ENCODE measurements around the gene CLIC6.
"Not testable (repeated sequence)": the region's sequence is repeated elsewhere in the genome, so short reads cannot be mapped to it uniquely, and the experiment has no call there.

The CLIC6 gene

GRCh38 chr21:34651642-34652041 is 17.2 kb upstream of the CLIC6 start:
- DNase-seq (ENCODE audit: low read depth in 2 of 2): no peak

DNA sequence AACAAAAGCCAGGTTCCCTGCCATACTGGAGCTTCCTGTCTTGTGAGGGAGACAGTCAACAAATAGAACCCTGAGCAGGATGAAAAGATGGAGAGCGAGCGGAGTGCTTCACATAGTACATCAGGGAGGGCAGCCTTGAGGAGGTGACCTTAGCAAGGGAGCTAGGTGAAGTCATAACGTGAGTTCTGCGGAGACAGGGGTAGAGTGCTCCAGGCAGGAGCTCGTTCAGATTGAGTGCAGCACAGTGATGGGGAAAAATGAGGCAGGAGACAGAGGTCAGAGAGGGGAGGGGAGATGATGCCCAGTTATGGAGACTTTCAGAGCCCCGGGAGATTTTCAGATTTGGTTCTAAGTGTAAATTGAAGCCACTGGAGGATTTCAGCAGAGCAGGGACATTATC is 15.3 kb upstream of the CLIC6 start:
- DNase-seq (ENCODE audit: low read depth in 2 of 2): no peak

GRCh38 chr21:34661848-34662247 is 6.9 kb upstream of the CLIC6 start:
- no peak for DNase-seq (ENCODE audit: low read depth in 2 of 2)

DNA sequence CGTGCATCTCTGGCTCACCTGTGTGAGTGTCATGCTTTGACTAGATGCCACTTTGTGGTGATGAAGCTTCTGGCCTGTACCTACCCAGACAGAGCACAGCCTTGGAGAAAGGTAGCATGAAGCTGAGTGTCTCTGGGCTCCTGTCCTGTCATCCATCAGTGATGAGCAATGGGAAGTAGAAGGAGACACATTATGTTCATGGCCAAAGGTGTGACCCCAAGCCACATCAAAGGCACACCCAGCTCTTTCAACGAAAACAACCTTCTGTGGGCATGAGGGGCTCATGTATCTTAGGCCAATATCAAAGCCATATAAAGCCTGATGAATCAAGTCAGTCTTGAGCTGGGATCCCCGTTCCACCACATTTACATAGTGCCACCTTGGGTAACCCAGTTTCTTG is 1.0 kb upstream of the CLIC6 start:
- no peak for DNase-seq (ENCODE audit: low read depth in 2 of 2)

- no peak for DNase-seq (ENCODE audit: low read depth in 2 of 2)
These were observed 520 bp downstream of the CLIC6 start for GRCh38 chr21:34669149-34669879.

- not testable (repeated sequence) for DNase-seq (ENCODE audit: low read depth in 2 of 2)
These were observed 1.1 kb downstream of the CLIC6 start for GRCh38 chr21:34669880-34670219.

DNA sequence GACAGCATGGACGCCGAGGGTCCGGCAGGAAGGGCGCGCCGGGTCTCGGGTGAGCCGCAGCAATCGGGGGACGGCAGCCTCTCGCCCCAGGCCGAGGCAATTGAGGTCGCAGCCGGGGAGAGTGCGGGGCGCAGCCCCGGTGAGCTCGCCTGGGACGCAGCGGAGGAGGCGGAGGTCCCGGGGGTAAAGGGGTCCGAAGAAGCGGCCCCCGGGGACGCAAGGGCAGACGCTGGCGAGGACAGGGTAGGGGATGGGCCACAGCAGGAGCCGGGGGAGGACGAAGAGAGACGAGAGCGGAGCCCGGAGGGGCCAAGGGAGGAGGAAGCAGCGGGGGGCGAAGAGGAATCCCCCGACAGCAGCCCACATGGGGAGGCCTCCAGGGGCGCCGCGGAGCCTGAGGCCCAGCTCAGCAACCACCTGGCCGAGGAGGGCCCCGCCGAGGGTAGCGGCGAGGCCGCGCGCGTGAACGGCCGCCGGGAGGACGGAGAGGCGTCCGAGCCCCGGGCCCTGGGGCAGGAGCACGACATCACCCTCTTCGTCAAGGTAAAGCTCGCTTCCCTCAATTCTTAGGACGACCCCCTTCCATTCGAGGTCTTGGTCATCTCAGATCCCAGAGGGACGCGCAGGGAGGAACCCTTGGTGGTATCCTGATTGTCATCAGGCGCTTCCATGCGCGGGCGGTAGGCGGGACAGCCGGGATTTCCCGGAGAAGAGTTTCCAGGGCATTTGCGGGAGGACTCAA is 1.6 kb downstream of the CLIC6 start:
- DNase-seq (ENCODE audit: low read depth in 2 of 2): no peak

GRCh38 chr21:34670962-34671348 is 2.2 kb downstream of the CLIC6 start:
- DNase-seq (ENCODE audit: low read depth in 2 of 2): no peak

DNA sequence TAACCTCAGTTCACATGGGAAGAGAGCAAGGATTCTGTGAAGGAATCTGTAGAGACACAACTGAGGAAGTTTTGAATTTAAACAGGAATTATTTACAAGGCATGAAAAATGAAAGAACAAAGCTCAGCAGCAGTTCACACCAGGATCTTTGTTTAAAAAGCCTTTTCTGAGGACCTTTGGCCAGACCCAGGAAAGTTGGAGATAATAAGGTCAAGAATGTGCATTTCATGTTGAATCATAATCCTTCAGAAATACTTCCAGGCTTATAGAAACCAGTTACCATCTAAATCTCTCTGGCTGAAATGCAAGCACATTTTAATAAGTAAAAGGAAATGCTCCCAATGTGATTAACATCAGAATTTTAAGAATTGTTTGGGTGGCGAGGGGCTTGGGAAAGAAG is 2.7 kb downstream of the CLIC6 start:
- DNase-seq (ENCODE audit: low read depth in 2 of 2): no peak

DNA sequence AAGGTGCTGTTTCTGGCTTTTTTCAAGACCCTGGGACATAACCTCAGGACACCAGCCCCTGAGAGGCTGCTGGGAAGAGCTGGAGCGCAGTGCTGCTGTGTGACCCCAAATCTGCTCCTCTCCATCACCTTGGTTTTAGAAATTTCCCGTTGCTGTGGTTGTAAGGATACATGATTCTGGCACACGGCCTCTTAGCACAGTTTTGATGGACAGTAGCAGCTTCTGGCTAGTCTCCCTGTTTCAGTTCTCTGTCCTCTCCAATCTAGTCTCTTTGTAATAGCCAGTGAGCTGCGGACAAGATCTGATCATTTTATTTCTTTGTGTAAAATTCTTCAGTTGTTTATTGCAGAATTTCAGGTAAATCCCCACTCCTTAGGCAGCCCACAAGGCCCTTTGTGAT is 3.1 kb downstream of the CLIC6 start:
- no peak for DNase-seq (ENCODE audit: low read depth in 2 of 2)

DNA sequence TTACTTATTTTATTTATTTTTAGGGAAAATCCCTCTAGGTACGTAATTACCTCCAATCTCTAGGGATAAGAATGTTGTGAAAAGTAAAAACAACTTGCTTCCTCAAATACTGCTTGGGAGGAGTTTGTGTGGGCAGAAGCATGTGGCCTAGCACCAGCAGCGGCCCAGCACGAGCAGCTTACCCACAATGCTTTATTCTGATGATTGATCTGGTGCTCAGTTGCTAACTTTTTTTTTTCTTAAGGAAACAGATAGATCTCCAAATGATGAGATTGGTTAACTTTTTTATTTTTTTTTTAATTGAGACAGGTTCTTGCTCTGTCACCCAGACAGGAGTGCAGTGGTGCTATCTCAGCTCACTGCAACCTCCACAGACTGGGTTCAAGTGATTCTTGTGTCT is 4.2 kb downstream of the CLIC6 start:
- no peak for DNase-seq (ENCODE audit: low read depth in 2 of 2)

- no peak for DNase-seq (ENCODE audit: low read depth in 2 of 2)
These were observed 5.7 kb downstream of the CLIC6 start for GRCh38 chr21:34674468-34674867.

- DNase-seq (ENCODE audit: low read depth in 2 of 2): no peak
These were observed 7.1 kb downstream of the CLIC6 start for GRCh38 chr21:34675871-34676270.

GRCh38 chr21:34679051-34679450 is 10.3 kb downstream of the CLIC6 start:
- DNase-seq (ENCODE audit: low read depth in 2 of 2): no peak

DNA sequence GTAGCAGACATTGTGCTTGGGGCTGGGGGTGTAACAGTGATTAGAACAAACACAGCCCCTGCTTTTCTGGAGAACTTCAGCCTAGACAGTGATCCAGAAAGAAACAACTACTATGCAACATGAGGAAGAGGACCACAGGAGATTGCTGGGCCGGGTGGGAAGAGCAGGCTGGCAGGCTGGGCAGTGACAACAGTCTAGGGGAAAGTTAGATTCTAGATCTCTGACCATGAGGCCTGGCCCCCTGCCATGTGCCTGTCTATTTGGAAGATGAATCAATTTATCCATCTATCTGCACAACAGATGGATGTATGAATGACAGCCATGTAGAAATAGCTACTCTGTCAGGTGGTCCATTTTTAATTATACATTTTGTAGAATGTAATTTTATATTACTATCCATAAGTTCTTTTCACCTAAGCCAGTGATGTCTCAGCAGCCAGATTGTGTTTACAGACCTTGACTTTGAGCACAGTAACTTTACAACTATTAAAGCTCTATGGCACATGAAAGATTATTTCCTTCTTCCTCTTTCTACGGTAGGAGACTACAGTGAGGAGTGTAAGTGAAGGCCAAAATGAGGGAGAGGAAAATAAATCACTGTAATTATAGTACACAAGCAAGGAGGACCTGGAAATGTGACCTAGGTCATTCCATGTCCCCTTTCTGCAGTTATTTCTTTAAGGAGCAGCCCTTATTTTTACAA is 15.5 kb downstream of the CLIC6 start:
- no peak for DNase-seq (ENCODE audit: low read depth in 2 of 2)

- DNase-seq (ENCODE audit: low read depth in 2 of 2): no peak
These were observed 18.3 kb downstream of the CLIC6 start for GRCh38 chr21:34687065-34687464.

DNA sequence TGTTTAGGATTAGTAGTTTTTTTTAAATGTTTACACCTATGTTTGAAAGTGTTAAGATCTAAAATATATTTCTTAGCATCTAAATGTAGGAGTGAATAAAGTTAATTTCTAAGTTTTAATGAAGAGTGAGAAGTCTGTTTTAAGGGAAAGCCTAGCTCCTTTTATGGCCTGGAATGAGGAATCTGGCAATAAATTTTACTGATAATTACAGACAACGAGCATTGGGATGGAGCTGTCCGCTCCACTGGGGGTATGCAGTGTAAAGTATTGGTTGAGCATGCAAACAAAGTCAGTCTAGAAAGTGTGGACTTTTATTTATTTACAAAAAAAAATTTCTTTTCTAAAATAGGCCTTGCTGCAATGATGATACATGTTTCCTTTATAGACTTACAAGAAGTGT is 19.0 kb downstream of the CLIC6 start:
- no peak for DNase-seq (ENCODE audit: low read depth in 2 of 2)

- DNase-seq (ENCODE audit: low read depth in 2 of 2): no peak
These were observed 19.4 kb downstream of the CLIC6 start for GRCh38 chr21:34688145-34688544.

DNA sequence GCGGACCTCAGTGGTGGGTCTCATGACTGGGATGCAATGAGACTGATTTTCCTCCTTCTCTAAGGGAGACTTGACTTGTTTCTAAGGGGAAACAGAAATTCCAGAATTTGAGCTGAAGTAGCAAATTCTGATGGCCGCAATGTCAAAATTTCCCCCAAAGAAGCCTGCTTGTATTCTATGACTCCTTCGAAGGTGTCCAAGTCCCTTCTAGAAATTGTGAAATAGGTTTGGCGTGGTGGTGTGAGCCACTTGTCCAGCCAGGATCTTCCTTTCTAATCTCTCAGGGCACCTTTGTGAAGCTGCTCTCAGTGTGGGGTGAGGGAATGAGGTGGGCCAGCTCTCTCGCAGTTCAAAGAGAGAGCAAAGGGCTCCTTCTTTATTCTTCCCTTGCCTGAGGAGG is 19.9 kb downstream of the CLIC6 start:
- DNase-seq (ENCODE audit: low read depth in 2 of 2): no peak

DNA sequence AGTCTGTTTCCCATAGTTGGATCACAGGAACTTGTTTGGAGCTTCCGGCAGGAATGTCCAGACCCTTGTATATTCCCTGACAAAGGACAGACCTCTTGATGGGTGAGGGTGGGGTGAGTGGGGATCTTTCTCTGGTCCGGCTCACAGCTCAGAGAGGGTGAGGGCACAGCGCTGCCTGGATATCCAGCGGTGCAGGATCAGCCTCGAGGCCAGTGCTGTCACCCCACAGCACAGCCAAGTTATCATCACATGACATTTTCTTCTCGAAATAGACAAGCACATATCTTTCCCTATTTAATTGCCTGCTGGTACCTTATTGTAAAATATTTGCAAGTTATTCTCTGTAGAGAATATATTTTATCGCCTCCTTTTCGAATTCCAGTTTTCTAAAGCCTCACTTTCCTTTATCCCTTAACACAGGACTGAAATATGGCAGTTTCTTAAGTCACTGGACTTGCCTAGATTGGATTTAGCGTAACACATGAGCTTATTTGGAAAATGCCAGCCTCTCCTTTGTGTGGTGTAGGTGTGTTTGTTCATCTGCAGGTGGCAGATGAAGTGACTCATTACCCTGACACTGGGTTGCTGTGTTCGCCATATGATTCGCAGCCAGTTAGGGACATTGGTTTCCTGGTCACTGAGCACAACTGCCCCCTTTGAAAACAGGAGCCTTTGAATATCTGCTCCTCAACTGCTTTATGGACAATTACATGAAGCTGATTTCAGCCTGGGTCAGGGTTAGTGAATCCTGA is 21.4 kb downstream of the CLIC6 start:
- DNase-seq (ENCODE audit: low read depth in 2 of 2): no peak

DNA sequence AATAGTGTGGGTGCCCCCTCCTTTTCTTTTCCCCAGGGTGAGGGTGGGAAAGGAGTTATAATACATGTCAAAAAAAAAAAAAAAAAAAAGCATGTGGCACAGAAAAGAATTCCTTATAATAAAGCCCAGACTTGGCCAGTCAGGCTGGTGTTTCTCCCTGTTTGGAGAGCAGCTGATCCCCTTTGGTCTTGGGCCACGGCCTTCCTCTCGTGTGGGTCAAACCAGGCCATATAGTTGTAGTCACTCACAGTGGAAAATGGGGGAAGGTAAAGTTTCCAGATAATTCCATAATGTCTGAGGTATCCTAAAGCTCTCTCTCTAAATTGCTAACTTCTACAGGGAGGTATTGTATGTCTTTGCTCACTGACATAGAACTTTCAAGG is 22.0 kb downstream of the CLIC6 start:
- no peak for DNase-seq (ENCODE audit: low read depth in 2 of 2)

DNA sequence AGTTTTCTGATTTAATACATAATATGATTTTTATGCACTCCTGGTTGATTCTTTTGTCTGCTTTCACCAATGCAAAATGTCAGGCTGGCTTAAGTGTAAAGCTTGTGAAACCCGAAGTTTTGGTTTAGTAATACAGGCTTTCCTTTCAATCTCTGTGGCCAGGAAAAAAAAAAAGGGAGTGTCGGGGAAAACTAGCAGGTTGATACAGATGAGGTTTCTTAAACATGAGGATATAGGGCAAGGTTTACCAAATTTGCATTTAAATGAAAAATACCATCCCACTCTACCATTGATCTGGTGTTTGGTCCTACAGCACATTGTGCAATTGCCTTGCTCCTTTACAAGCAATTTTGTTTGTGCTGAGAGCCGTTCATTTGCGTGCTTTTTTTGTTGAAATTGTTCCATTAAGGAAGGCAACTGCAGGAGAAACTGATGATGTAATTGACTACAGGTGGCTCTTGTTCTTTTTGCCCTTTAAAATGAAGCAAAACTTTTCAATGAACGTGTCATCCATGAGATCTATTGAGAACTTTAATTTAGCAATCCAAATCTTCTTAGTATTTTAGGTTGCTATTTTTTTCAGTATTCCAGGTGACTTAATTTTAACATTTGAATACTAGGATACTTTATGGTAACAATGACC is 22.7 kb downstream of the CLIC6 start:
- DNase-seq (ENCODE audit: low read depth in 2 of 2): no peak

Measured in fibroblast of skin of left quadriceps (primary cell).